Midbrain (tissue), 1 donor: ENCODE data around the gene SURF1.
A peak's percentile ranks its signal among the peaks of the same experiment; 100 is the strongest.

ENCODE experiments used
- DNase-seq: peaks from one replicate; lab custom pipeline; 2025; lab: John Stamatoyannopoulos, UW

SURF1 gene

GRCh38 chr9:133362359-133363044, 6.2 kb upstream of the SURF1 start:
- DNase-seq = no peak

GRCh38 chr9:133361507-133362092, 5.3 kb upstream of the SURF1 start:
- DNase-seq = no peak

GRCh38 chr9:133360400-133361393, 4.4 kb upstream of the SURF1 start:
- no peak for DNase-seq

GRCh38 chr9:133359399-133360175, 3.3 kb upstream of the SURF1 start:
- no peak for DNase-seq

GRCh38 chr9:133357656-133358055, 1.4 kb upstream of the SURF1 start:
- DNase-seq = no peak

GRCh38 chr9:133355881-133356357, 368 bp downstream of the SURF1 start:
- DNase-seq = no peak

- no peak for DNase-seq
Measured at GRCh38 chr9:133354766-133355165, 1.5 kb downstream of the SURF1 start.

GRCh38 chr9:133353548-133353947, 2.7 kb downstream of the SURF1 start:
- DNase-seq = no peak

GRCh38 chr9:133352635-133353340, 3.5 kb downstream of the SURF1 start:
- DNase-seq = no peak

- no peak for DNase-seq
Measured at GRCh38 chr9:133351908-133352634, 4.2 kb downstream of the SURF1 start.

- DNase-seq = no peak
Measured at GRCh38 chr9:133351526-133351907, 4.8 kb downstream of the SURF1 start.

GRCh38 chr9:133349965-133350616, 6.2 kb downstream of the SURF1 start:
- no peak for DNase-seq

- no peak for DNase-seq
Measured at GRCh38 chr9:133348718-133349573, 7.3 kb downstream of the SURF1 start.

GRCh38 chr9:133347985-133348717, 8.1 kb downstream of the SURF1 start, which contains the start of the genes MED22 and RPL7A:
MED22 (minus strand) TSS chr9:133348131; CDS start chr9:133346662, 1,469 bp downstream.
RPL7A (plus strand) TSS chr9:133348218; CDS start chr9:133348244, 26 bp downstream.
- peak; percentile 94 for DNase-seq

- no peak for DNase-seq
Measured at GRCh38 chr9:133347515-133347984, 8.7 kb downstream of the SURF1 start.

- DNase-seq = no peak
Measured at GRCh38 chr9:133346021-133346785, 10.1 kb downstream of the SURF1 start.

- no peak for DNase-seq
Measured at GRCh38 chr9:133345596-133345995, 10.7 kb downstream of the SURF1 start.
